Vagina (tissue), 2 donors: ENCODE results near the gene ZNF689. TPM values are rescaled to one million over a fixed set of nuclear protein-coding genes. Genes with fewer than 3 reads are reported as not detected.

Experiments used
- DNase-seq, 2 donors: peaks; one replicate each; pipeline ENCODE4 v3.0.0-alpha.2; 2017; ENCODE audit errors: extremely low spot score in 2 of 2
- H3K27ac ChIP-seq: fragments of 200-600 bp; sonication (generic); one replicate; pipeline ENCODE4 v1.5.1; 2019
- H3K27me3 ChIP-seq: fragments of 200-600 bp; sonication (generic); one replicate; pipeline ENCODE4 v1.5.1; 2019
- H3K36me3 ChIP-seq, 2 donors: fragments of 200-600 bp; sonication (generic); one replicate each; pipeline ENCODE4 v1.5.1; 2017 to 2019
- H3K4me1 ChIP-seq: fragments of 200-600 bp; sonication (generic); one replicate; pipeline ENCODE4 v1.5.1; 2019
- H3K4me3 ChIP-seq, 2 donors: fragments of 200-600 bp; sonication (generic); 1 replicate in 1 of 2; 2 replicates in 1 of 2; pipeline ENCODE4 v1.5.1; 2016 to 2019
- H3K9me3 ChIP-seq: fragments of 200-600 bp; sonication (generic); one replicate; pipeline ENCODE4 v1.5.1; 2019
- POLR2A ChIP-seq, 2 donors: fragments of 450-650 bp; IDR thresholded peaks; one replicate each; pipeline ENCODE4 v1.6.1; 2017; ENCODE audit warnings: antibody characterized with exemption in 2 of 2, mild to moderate bottlenecking in 2 of 2, moderate library complexity in 2 of 2
- POLR2AphosphoS5 ChIP-seq, 2 donors: sonication (generic); formaldehyde crosslinking; IDR thresholded peaks; one replicate each; pipeline ENCODE4 v1.9.0; 2017; ENCODE audit warnings: antibody characterized with exemption in 2 of 2, mild to moderate bottlenecking in 2 of 2, low read depth in 1 of 2; ENCODE audit not compliant: insufficient read depth in 1 of 2
- intact Hi-C: fragments of 100-400 bp; cut with DNase I; formaldehyde crosslinking; loops from one replicate; pipeline ENCODE4 v1.15.1; 2023
- small RNA-seq: library from RNA; depleted of rRNA; stranded (forward); fragments of <200 nt; gene quantifications from one replicate; pipeline ENCODE3, GENCODE V24; 2016
- total RNA-seq: library from RNA; depleted of rRNA; stranded (reverse); fragments of >200 nt; gene quantifications from one replicate; pipeline ENCODE4 v1.2.3, GENCODE V29; 2016
- TF ChIP-seq, protein P1 (sequence below), 3 experiments: fragments of 450-650 bp in 2 of 3; fragments of 200-600 bp in 1 of 3; sonication (generic) in 1 of 3; IDR thresholded peaks; one replicate each; pipeline ENCODE4 v1.5.1; 2017 to 2019; ENCODE audit warnings: antibody characterized with exemption in 3 of 3, mild to moderate bottlenecking in 2 of 3, moderate library complexity in 2 of 3

ZNF689 gene
- total RNA-seq, 1 donor from 2014 or later: 7.6 TPM

DNA sequence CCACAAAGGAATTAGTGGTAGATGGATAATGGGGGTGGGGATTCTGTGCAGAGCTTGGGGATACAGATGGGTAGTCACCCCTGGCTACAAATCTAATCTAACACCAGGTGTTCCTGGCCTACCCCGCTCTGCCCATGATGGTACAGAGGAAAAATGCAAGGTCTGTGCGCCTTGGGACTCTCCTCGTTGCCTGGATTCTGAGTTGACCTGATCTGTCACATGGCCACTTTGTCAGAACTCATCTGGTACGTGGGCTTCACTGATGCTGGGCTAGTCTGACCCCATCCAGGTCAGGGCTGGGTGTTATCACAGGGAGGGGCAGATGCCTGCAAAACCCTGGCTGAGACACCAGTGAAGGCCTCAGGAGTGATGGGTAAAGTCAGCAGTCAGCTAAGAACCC, 57.2 kb downstream of the ZNF689 start:
- no peak overlapping the region for H3K4me3 ChIP-seq
- no peaks in the 10 kb centered on the region for H3K27me3 ChIP-seq
- intact Hi-C loops: no loop called here
- peaks cover 0 to 16% of the 10 kb centered on the region in 2 donors for H3K36me3 ChIP-seq
- no peak for DNase-seq
- TF ChIP-seq POLR2A (IDR thresholded peaks at IDR 0.05) (no peak), POLR2AphosphoS5 (IDR thresholded peaks at IDR 0.05; ENCODE audit: insufficient read depth in 1 of 2, low read depth in 1 of 2) (no peak)
- TF ChIP-seq, protein P1, sequence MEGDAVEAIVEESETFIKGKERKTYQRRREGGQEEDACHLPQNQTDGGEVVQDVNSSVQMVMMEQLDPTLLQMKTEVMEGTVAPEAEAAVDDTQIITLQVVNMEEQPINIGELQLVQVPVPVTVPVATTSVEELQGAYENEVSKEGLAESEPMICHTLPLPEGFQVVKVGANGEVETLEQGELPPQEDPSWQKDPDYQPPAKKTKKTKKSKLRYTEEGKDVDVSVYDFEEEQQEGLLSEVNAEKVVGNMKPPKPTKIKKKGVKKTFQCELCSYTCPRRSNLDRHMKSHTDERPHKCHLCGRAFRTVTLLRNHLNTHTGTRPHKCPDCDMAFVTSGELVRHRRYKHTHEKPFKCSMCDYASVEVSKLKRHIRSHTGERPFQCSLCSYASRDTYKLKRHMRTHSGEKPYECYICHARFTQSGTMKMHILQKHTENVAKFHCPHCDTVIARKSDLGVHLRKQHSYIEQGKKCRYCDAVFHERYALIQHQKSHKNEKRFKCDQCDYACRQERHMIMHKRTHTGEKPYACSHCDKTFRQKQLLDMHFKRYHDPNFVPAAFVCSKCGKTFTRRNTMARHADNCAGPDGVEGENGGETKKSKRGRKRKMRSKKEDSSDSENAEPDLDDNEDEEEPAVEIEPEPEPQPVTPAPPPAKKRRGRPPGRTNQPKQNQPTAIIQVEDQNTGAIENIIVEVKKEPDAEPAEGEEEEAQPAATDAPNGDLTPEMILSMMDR (IDR thresholded peaks at IDR 0.05): no peak
- no peaks in the 10 kb centered on the region for H3K9me3 ChIP-seq
- H3K4me1 ChIP-seq: peaks cover 20% of the 10 kb centered on the region
- no peak overlapping the region for H3K27ac ChIP-seq

Small RNA genes lying within 50 kb of the gene (small RNA-seq; reads per million reads assigned to genes)
- gene AC093249.1 (not detected), gene AC093249.4 (not detected)

Other genes with a start within 250 kb of the ZNF689 start
- gene TBC1D10B, start 239.9 kb downstream of the ZNF689 start, total RNA-seq: 42.2 TPM
- not detected for gene MYL11, start 235.6 kb downstream of the ZNF689 start, total RNA-seq
- 3.7 TPM for gene SEPTIN1, start 227.8 kb downstream of the ZNF689 start, total RNA-seq
- 3.4 TPM for gene ZNF48, start 215.0 kb downstream of the ZNF689 start, total RNA-seq
- 42.7 TPM for gene ZNF771, start 202.8 kb downstream of the ZNF689 start, total RNA-seq
- 14.5 TPM for gene DCTPP1, start 180.4 kb downstream of the ZNF689 start, total RNA-seq
- gene SEPHS2, start 164.5 kb downstream of the ZNF689 start, total RNA-seq: 28.0 TPM
- gene ITGAL, start 137.6 kb downstream of the ZNF689 start, total RNA-seq: 5.4 TPM
- 30.7 TPM for gene ZNF768, start 83.8 kb downstream of the ZNF689 start, total RNA-seq
- 10.6 TPM for gene ZNF747, start 75.5 kb downstream of the ZNF689 start, total RNA-seq
- 18.4 TPM for gene ZNF764, start 52.0 kb downstream of the ZNF689 start, total RNA-seq
- 20.1 TPM for gene ZNF688, start 38.7 kb downstream of the ZNF689 start, total RNA-seq
- gene ZNF785, start 24.7 kb downstream of the ZNF689 start, total RNA-seq: 21.6 TPM
- 60.4 TPM for gene PRR14, start 40.6 kb upstream of the ZNF689 start, total RNA-seq
- gene FBRS, start 48.0 kb upstream of the ZNF689 start, total RNA-seq: 28.7 TPM
- 28.5 TPM for gene SRCAP, start 88.8 kb upstream of the ZNF689 start, total RNA-seq
- 32.9 TPM for gene PHKG2, start 138.0 kb upstream of the ZNF689 start, total RNA-seq
- 1.7 TPM for gene CFAP119, start 151.7 kb upstream of the ZNF689 start, total RNA-seq
- gene RNF40, start 151.9 kb upstream of the ZNF689 start, total RNA-seq: 60.9 TPM
- gene ZNF629, start 176.8 kb upstream of the ZNF689 start, total RNA-seq: 11.3 TPM